ENCODE measurements around the gene TANC1.

Gene TANC1

GRCh38 chr2:159144776-159145614 is 176.6 kb downstream of the TANC1 start:
- Histone ChIP-seq H4K12ac (ENCODE audit: low read depth, low read length) (no peak overlapping the region), H3K4me1 (ENCODE audit: control insufficient read depth in 1 of 2, insufficient read depth in 2 of 2, low read length in 2 of 2) (peaks cover 7 to 8% of the 10 kb centered on the region in 2 experiments), H2BK5ac (ENCODE audit: low read depth, low read length, poor library complexity) (no peak overlapping the region), H3K27me3 (ENCODE audit: insufficient read depth, low read length) (no peaks in the 10 kb centered on the region), H2AFZ (ENCODE audit: insufficient read depth, low read length, poor library complexity) (no peak overlapping the region), H3K23ac (ENCODE audit: low read length) (no peak overlapping the region), H3K4ac (ENCODE audit: low read depth, low read length) (no peak overlapping the region), H4K8ac (ENCODE audit: low read depth, low read length) (no peak overlapping the region), H3K79me1 (ENCODE audit: low read length) (peaks cover 2% of the 10 kb centered on the region), H2BK120ac (ENCODE audit: insufficient read depth, low read length, poor library complexity) (no peak overlapping the region), H3K9me3 (ENCODE audit: insufficient read depth, low read depth, low read length) (no peaks in the 10 kb centered on the region), H3K4me3 (ENCODE audit: low read depth, low read length) (no peak overlapping the region), H3K18ac (ENCODE audit: low read length) (no peak overlapping the region), H3K79me2 (ENCODE audit: control insufficient read depth, insufficient read depth, low read length, poor library complexity) (peaks cover 1% of the 10 kb centered on the region), H3K27ac (ENCODE audit: low read depth, low read length) (no peak overlapping the region), H4K91ac (ENCODE audit: low read depth, low read length) (no peak overlapping the region), H2AK5ac (ENCODE audit: low read length) (no peak overlapping the region), H3K4me2 (ENCODE audit: low read length) (no peak overlapping the region), H3K9ac (ENCODE audit: low read length) (no peak overlapping the region), H2BK12ac (ENCODE audit: low read length) (no peak overlapping the region), H3K14ac (ENCODE audit: low read length) (no peak overlapping the region), H3K36me3 (ENCODE audit: control insufficient read depth in 1 of 2, insufficient read depth in 2 of 2, low read length in 2 of 2) (peaks cover 2 to 8% of the 10 kb centered on the region in 2 experiments)
- WGBS (ENCODE audit: extremely low coverage, insufficient coverage, insufficient read length), result no CpG with 5 or more reads among the region's 9 CpGs
- DNase-seq, result no peak

GRCh38 chr2:159145745-159146354 is 177.4 kb downstream of the TANC1 start:
- Histone ChIP-seq H3K79me2 (ENCODE audit: control insufficient read depth, insufficient read depth, low read length, poor library complexity) (peaks cover 1% of the 10 kb centered on the region), H2AFZ (ENCODE audit: insufficient read depth, low read length, poor library complexity) (no peak overlapping the region), H2BK12ac (ENCODE audit: low read length) (no peak overlapping the region), H3K4me2 (ENCODE audit: low read length) (no peak overlapping the region), H3K14ac (ENCODE audit: low read length) (no peak overlapping the region), H4K12ac (ENCODE audit: low read depth, low read length) (no peak overlapping the region), H2AK5ac (ENCODE audit: low read length) (no peak overlapping the region), H2BK120ac (ENCODE audit: insufficient read depth, low read length, poor library complexity) (no peak overlapping the region), H3K9me3 (ENCODE audit: insufficient read depth, low read depth, low read length) (no peaks in the 10 kb centered on the region), H3K36me3 (ENCODE audit: control insufficient read depth in 1 of 2, insufficient read depth in 2 of 2, low read length in 2 of 2) (peaks cover 5 to 13% of the 10 kb centered on the region in 2 experiments), H3K4me1 (ENCODE audit: control insufficient read depth in 1 of 2, insufficient read depth in 2 of 2, low read length in 2 of 2) (peaks cover 7 to 14% of the 10 kb centered on the region in 2 experiments), H4K91ac (ENCODE audit: low read depth, low read length) (no peak overlapping the region), H3K4ac (ENCODE audit: low read depth, low read length) (no peak overlapping the region), H3K27ac (ENCODE audit: low read depth, low read length) (no peak overlapping the region), H3K23ac (ENCODE audit: low read length) (no peak overlapping the region), H3K9ac (ENCODE audit: low read length) (no peak overlapping the region), H3K79me1 (ENCODE audit: low read length) (peaks cover 2% of the 10 kb centered on the region), H4K8ac (ENCODE audit: low read depth, low read length) (no peak overlapping the region), H2BK5ac (ENCODE audit: low read depth, low read length, poor library complexity) (no peak overlapping the region), H3K27me3 (ENCODE audit: insufficient read depth, low read length) (no peaks in the 10 kb centered on the region), H3K4me3 (ENCODE audit: low read depth, low read length) (no peak overlapping the region), H3K18ac (ENCODE audit: low read length) (no peak overlapping the region)
- no CpG with 5 or more reads among the region's 5 CpGs for WGBS (ENCODE audit: extremely low coverage, insufficient coverage, insufficient read length)
- no peak for DNase-seq

- peaks cover 2% of the 10 kb centered on the region for H3K79me1 ChIP-seq (ENCODE audit: low read length)
- no CpG with 5 or more reads among the region's 14 CpGs for WGBS (ENCODE audit: extremely low coverage, insufficient coverage, insufficient read length)
- no peak overlapping the region for H2AFZ ChIP-seq (ENCODE audit: insufficient read depth, low read length, poor library complexity)
- H4K91ac ChIP-seq (ENCODE audit: low read depth, low read length), result no peak overlapping the region
- H3K36me3 ChIP-seq (ENCODE audit: control insufficient read depth in 1 of 2, insufficient read depth in 2 of 2, low read length in 2 of 2), result peaks cover 6 to 12% of the 10 kb centered on the region in 2 experiments
- H3K4ac ChIP-seq (ENCODE audit: low read depth, low read length), result no peak overlapping the region
- H3K9ac ChIP-seq (ENCODE audit: low read length), result no peak overlapping the region
- no peak overlapping the region for H3K27ac ChIP-seq (ENCODE audit: low read depth, low read length)
- no peak overlapping the region for H3K4me3 ChIP-seq (ENCODE audit: low read depth, low read length)
- DNase-seq, result no peak
- H3K23ac ChIP-seq (ENCODE audit: low read length), result no peak overlapping the region
- H3K27me3 ChIP-seq (ENCODE audit: insufficient read depth, low read length), result no peaks in the 10 kb centered on the region
- no peak overlapping the region for H2BK120ac ChIP-seq (ENCODE audit: insufficient read depth, low read length, poor library complexity)
- H3K14ac ChIP-seq (ENCODE audit: low read length), result no peak overlapping the region
- peak overlapping the region; percentile 39 for H3K18ac ChIP-seq (ENCODE audit: low read length)
- H2BK12ac ChIP-seq (ENCODE audit: low read length), result no peak overlapping the region
- no peak overlapping the region for H4K8ac ChIP-seq (ENCODE audit: low read depth, low read length)
- no peak overlapping the region for H2AK5ac ChIP-seq (ENCODE audit: low read length)
- peaks cover 1% of the 10 kb centered on the region for H3K79me2 ChIP-seq (ENCODE audit: control insufficient read depth, insufficient read depth, low read length, poor library complexity)
- H2BK5ac ChIP-seq (ENCODE audit: low read depth, low read length, poor library complexity), result no peak overlapping the region
- no peaks in the 10 kb centered on the region for H3K9me3 ChIP-seq (ENCODE audit: insufficient read depth, low read depth, low read length)
- peaks cover 7 to 15% of the 10 kb centered on the region in 2 experiments for H3K4me1 ChIP-seq (ENCODE audit: control insufficient read depth in 1 of 2, insufficient read depth in 2 of 2, low read length in 2 of 2)
- no peak overlapping the region for H3K4me2 ChIP-seq (ENCODE audit: low read length)
- H4K12ac ChIP-seq (ENCODE audit: low read depth, low read length), result no peak overlapping the region
Observed at GRCh38 chr2:159146996-159147666, 178.7 kb downstream of the TANC1 start.

- Histone ChIP-seq H3K4me1 (ENCODE audit: control insufficient read depth in 1 of 2, insufficient read depth in 2 of 2, low read length in 2 of 2) (peaks cover 7 to 15% of the 10 kb centered on the region in 2 experiments), H3K79me1 (ENCODE audit: low read length) (peaks cover 2% of the 10 kb centered on the region), H3K18ac (ENCODE audit: low read length) (no peak overlapping the region), H3K79me2 (ENCODE audit: control insufficient read depth, insufficient read depth, low read length, poor library complexity) (peaks cover 1% of the 10 kb centered on the region), H3K4me2 (ENCODE audit: low read length) (no peak overlapping the region), H2AK5ac (ENCODE audit: low read length) (no peak overlapping the region), H2AFZ (ENCODE audit: insufficient read depth, low read length, poor library complexity) (no peak overlapping the region), H4K91ac (ENCODE audit: low read depth, low read length) (no peak overlapping the region), H3K9me3 (ENCODE audit: insufficient read depth, low read depth, low read length) (no peaks in the 10 kb centered on the region), H2BK120ac (ENCODE audit: insufficient read depth, low read length, poor library complexity) (no peak overlapping the region), H3K14ac (ENCODE audit: low read length) (no peak overlapping the region), H3K4ac (ENCODE audit: low read depth, low read length) (no peak overlapping the region), H2BK5ac (ENCODE audit: low read depth, low read length, poor library complexity) (no peak overlapping the region), H3K4me3 (ENCODE audit: low read depth, low read length) (no peak overlapping the region), H3K27me3 (ENCODE audit: insufficient read depth, low read length) (no peaks in the 10 kb centered on the region), H3K23ac (ENCODE audit: low read length) (no peak overlapping the region), H3K9ac (ENCODE audit: low read length) (no peak overlapping the region), H3K36me3 (ENCODE audit: control insufficient read depth in 1 of 2, insufficient read depth in 2 of 2, low read length in 2 of 2) (peaks cover 6 to 12% of the 10 kb centered on the region in 2 experiments), H2BK12ac (ENCODE audit: low read length) (no peak overlapping the region), H4K12ac (ENCODE audit: low read depth, low read length) (no peak overlapping the region), H4K8ac (ENCODE audit: low read depth, low read length) (no peak overlapping the region), H3K27ac (ENCODE audit: low read depth, low read length) (no peak overlapping the region)
- DNase-seq, result no peak
- no CpG with 5 or more reads among the region's 3 CpGs for WGBS (ENCODE audit: extremely low coverage, insufficient coverage, insufficient read length)
Observed at GRCh38 chr2:159147690-159148089, 179.2 kb downstream of the TANC1 start.

Measured in trophoblast cell (in vitro differentiated cells and primary cell).